Jurkat, Clone E6-1 (cell line): Measurements from ENCODE around the gene ADCYAP1R1.

Experiments
- DNase-seq: peaks from one replicate; pipeline ENCODE4 v3.0.0-alpha.2; 2011; ENCODE audit warnings: low read depth, low spot score
- H3K4me3 ChIP-seq: 2 replicates; pipeline ENCODE4 v1.5.1; 2011; ENCODE audit warnings: mild to moderate bottlenecking, low read length, control low read depth, moderate library complexity

ADCYAP1R1 gene

GRCh38 chr7:31079126-31079823 lies 27.2 kb downstream of the ADCYAP1R1 start:
- DNase-seq = no peak
- no peak overlapping the region for H3K4me3 ChIP-seq

DNA sequence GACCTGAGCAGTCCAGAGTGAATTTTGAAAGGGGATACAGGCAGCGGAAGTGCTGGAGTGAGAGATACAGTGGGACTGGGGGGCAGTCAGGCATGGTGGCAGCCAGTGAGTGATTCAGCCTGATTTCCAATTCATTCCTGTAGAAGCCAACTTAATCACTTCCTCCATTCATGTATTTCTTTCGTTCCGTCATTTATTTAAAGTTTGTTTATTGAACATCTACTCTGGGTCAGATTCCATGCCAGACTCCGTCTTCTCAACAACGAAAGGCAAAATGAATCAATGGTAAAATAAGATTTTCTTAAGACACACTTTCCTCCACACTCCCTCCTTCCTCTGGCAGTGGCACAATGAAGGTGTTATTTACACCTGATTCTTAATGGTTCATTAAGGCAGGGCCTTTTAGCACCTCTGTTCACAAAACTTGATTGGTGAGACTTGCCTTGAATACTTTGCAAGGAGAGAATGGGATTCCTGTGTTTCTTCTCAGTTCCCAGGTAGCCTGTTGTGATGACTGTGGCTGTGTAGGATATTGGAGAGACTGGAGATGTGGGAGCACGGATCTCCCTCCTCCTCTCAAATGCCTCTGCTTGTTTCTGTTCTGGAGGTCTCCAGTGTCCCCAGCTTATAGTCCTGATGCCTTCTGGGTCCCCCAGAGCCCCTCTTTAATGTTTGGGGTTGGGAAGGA lies 27.9 kb downstream of the ADCYAP1R1 start:
- DNase-seq = no peak
- H3K4me3 ChIP-seq = no peak overlapping the region

DNA sequence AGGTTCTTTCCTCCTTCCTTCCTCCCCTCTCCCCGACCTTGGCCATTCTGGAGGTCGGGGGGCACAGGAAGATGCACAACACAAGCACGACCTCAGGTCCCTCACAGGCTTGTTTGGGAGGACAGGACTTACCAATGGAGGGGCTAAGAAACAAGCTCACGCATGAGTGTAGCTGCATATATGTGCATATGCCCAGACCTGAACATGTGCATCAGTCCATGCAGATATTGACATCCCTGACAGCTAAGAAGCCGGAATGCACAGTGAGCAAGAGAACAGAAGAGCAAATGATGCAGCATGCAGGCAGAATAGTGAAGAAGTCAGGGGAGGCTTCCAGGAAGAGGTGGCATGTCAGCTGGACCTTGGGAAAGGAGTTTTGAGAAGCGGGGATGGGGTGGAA lies 28.7 kb downstream of the ADCYAP1R1 start:
- no peak for DNase-seq
- no peak overlapping the region for H3K4me3 ChIP-seq

DNA sequence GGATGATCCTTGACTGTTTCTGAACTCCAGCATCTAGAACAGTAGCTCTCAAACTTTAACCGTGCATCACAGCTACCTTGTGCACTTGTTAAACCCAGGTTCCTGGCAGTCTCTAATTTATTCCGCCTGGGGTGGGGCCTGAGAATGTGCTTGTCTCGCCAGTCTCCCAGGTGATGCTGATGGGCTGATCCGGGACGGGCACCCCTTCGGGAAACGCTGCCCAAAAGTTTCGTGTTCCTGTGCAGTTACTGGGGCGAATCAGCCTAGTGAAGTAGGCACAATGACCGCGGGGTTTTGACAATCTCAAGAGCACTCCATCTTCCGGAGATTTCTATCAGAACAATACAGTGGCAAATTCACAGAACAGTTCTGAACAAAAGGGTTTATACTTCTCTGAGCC lies 29.9 kb downstream of the ADCYAP1R1 start:
- H3K4me3 ChIP-seq = no peak overlapping the region
- no peak for DNase-seq

- no peak for DNase-seq
- H3K4me3 ChIP-seq = no peak overlapping the region
These were observed 30.3 kb downstream of the ADCYAP1R1 start for GRCh38 chr7:31082447-31082846.

- H3K4me3 ChIP-seq = no peak overlapping the region
- DNase-seq = no peak
These were observed 31.2 kb downstream of the ADCYAP1R1 start for GRCh38 chr7:31083210-31083786.

GRCh38 chr7:31084226-31084625 lies 32.1 kb downstream of the ADCYAP1R1 start:
- DNase-seq = no peak
- no peak overlapping the region for H3K4me3 ChIP-seq

DNA sequence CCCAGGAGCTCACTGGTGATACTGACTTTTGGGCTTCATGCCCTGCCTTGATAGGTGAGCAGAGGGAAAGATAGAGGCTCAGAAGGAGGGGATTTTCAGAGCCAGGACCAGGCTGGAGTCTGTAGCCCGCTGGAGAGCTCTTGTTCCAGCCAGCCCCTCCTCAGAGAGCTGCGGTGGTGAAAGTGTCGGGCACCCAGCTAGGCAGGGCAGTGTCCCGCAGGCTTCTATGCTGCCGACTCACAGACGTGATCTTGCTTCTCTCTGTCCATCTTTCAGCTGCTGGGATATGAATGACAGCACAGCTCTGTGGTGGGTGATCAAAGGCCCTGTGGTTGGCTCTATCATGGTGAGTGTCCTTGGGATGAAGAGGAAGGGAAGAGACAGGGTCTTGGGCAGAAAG lies 35.2 kb downstream of the ADCYAP1R1 start:
- H3K4me3 ChIP-seq = no peak overlapping the region
- no peak for DNase-seq

DNA sequence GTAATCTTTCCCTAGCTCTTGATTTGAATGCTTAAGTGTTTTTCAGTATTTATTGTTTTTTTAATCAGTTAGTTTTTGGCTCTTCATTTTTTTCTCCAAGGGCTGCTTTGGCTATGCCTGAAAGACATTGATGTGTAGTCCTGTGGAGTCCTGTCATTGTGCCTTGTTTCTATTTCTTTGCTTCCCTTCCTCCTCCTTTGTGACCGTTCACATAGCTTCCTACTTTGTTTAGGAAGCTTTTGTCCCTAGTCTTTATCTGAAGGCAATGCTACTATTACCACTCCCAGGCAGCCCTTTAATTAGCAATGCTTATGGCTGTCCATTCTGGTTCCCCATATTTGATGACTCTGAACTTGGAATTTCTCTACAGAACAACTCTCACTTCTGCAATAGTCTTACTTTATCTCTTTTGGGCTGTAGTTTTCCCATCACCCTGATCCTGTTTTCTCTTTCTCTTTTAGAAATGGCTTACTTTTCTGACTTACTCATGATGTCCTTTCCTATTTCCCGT lies 39.9 kb downstream of the ADCYAP1R1 start:
- no peak overlapping the region for H3K4me3 ChIP-seq
- DNase-seq = no peak

DNA sequence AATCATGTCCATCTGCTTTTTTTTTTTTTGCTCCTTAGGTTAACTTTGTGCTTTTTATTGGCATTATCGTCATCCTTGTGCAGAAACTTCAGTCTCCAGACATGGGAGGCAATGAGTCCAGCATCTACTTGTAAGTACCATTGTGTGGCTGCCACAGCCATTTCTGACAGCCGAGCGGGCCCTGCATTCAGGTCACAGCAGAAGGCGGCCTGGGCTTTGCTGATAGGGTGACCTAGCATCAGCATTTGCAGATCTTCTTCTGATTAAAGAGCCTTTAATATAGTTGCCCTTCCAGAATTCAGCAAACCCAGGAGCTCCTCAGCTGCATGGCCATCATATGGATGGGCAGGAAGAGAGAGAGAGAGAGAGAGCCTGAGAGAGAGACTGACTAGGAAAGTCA lies 40.5 kb downstream of the ADCYAP1R1 start:
- H3K4me3 ChIP-seq = no peak overlapping the region
- no peak for DNase-seq

DNA sequence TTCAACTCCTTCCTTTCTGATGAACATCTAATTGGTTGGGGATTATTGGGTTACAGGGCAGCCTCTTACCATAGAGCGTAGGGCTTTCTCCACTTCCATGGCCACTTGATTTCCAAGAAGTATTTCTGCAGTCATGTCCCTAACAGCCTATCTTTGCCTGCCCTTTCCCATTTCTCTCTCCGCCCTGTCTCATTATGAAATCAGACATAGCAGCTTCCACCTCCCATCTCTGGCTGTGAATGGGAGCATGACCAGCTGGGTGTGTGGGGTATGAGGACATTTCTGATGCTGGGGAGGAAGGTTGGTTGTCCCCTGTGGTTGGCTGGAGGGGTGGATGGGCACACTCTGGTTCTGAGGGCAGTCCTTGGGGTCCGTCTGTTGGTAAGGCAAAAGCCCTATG lies 41.2 kb downstream of the ADCYAP1R1 start:
- DNase-seq = no peak
- no peak overlapping the region for H3K4me3 ChIP-seq

GRCh38 chr7:31094271-31094670 lies 42.2 kb downstream of the ADCYAP1R1 start:
- no peak overlapping the region for H3K4me3 ChIP-seq
- DNase-seq = no peak

DNA sequence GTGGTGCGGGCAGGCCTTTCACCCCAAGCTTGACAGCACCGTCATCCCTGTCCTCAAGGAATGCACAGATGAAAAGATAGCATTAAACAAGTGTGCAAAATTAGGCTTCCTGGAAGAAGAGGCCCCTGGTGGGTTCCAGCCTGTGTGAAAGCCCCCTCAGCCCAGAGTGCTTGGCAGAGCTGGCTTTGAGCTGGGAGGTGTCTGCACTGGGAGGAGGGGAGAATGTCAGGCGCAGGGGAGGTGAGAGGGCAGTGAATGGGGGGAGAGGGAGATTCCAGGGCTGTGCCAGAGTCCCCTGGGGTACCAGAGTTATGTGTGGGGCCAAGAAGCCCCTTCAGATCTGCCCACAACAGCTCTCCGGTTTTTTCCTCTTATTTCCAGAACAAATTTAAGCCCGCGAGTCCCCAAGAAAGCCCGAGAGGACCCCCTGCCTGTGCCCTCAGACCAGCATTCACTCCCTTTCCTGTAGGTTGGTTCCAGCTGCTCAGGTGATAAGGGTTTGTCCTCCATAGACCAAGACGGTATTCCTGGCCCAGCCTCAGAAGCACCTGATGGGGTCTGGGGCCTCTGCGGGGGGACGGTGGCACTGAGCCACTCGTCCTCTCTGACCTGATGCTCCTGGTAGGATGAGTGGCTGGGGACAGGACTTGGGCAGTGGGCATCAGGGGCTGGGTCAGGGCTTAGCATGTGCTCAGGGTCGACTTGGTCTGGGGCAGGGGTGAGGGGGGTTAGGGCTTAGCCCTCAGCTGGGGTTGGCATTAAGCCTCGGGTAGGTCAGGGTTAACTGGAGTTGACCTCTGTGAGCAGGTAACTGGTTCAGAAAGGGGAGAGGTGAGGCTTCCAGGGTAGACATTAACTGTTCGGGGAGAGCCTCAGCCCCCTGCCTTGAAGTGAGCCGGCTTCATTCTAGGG lies 43.4 kb downstream of the ADCYAP1R1 start:
- no peak overlapping the region for H3K4me3 ChIP-seq
- no peak for DNase-seq

GRCh38 chr7:31096198-31096876 lies 44.2 kb downstream of the ADCYAP1R1 start:
- no peak for DNase-seq

DNA sequence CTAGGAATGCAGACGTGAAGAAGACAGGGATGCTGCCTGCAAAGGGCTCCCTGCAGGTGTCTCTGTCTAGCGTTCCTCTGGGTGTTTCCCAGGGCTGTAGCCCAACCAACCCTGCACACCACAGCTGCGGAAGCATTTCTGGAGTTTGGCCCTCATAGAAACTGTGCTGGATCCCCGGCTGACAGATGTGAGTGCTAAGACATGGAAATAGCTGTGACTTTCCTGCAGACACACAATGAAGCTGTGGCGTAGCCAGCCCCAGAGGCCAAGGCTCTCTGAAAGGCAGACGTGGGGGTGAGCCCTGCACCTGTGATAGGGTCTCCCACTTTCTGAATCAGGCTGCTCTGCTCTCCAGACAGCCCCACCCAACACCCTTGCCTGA lies 44.8 kb downstream of the ADCYAP1R1 start:
- no peak overlapping the region for H3K4me3 ChIP-seq
- no peak for DNase-seq

More at GRCh38 chr7:31096198-31096876, 44.2 kb downstream of the ADCYAP1R1 start:
- no peak overlapping the region for H3K4me3 ChIP-seq

- H3K4me3 ChIP-seq = no peak overlapping the region
- no peak for DNase-seq
These were observed 46.7 kb downstream of the ADCYAP1R1 start for GRCh38 chr7:31098642-31099360.

GRCh38 chr7:31099451-31100444 lies 47.6 kb downstream of the ADCYAP1R1 start:
- H3K4me3 ChIP-seq = no peak overlapping the region
- DNase-seq = no peak
